ENCODE data around the gene HTR3A.

The HTR3A gene

GRCh38 chr11:114019046-114019445 lies 44.1 kb downstream of the HTR3A start:
- DNase-seq (ENCODE audit: low read depth): no peak

- no peak for DNase-seq (ENCODE audit: low read depth)
Measured at GRCh38 chr11:114019574-114019973, 44.7 kb downstream of the HTR3A start.

GRCh38 chr11:114025329-114025907 lies 50.5 kb downstream of the HTR3A start:
- DNase-seq (ENCODE audit: low read depth): no peak

GRCh38 chr11:114026355-114026754 lies 51.4 kb downstream of the HTR3A start:
- DNase-seq (ENCODE audit: low read depth): no peak

GRCh38 chr11:114027391-114027790 lies 52.5 kb downstream of the HTR3A start:
- DNase-seq (ENCODE audit: low read depth): no peak

- DNase-seq (ENCODE audit: low read depth): no peak
Measured at GRCh38 chr11:114027926-114028325, 53.0 kb downstream of the HTR3A start.

GRCh38 chr11:114031246-114031966 lies 56.5 kb downstream of the HTR3A start:
- no peak for DNase-seq (ENCODE audit: low read depth)

GRCh38 chr11:114031967-114032320 lies 57.0 kb downstream of the HTR3A start:
- no peak for DNase-seq (ENCODE audit: low read depth)

GRCh38 chr11:114033066-114033465 lies 58.2 kb downstream of the HTR3A start:
- no peak for DNase-seq (ENCODE audit: low read depth)

GRCh38 chr11:114033572-114033971 lies 58.7 kb downstream of the HTR3A start:
- no peak for DNase-seq (ENCODE audit: low read depth)

GRCh38 chr11:114034956-114035355 lies 60.0 kb downstream of the HTR3A start:
- DNase-seq (ENCODE audit: low read depth): no peak

GRCh38 chr11:114036147-114036811 lies 61.4 kb downstream of the HTR3A start:
- no peak for DNase-seq (ENCODE audit: low read depth)

- no peak for DNase-seq (ENCODE audit: low read depth)
Measured at GRCh38 chr11:114036958-114037357, 62.0 kb downstream of the HTR3A start.

GRCh38 chr11:114039551-114039950 lies 64.6 kb downstream of the HTR3A start:
- no peak for DNase-seq (ENCODE audit: low read depth)

Measured in non-pigmented ciliary epithelial cell (primary cell).